SH-SY5Y (cell line): ENCODE results near the gene HOXA13.

ENCODE experiments used
- GATA2 ChIP-seq: IDR thresholded peaks from 2 replicates; pipeline ENCODE4 v1.6.1; 2011; ENCODE audit warnings: mild to moderate bottlenecking, low read depth, low read length
- GATA3 ChIP-seq: IDR thresholded peaks from 2 replicates; pipeline ENCODE4 v1.6.1; 2011; ENCODE audit warnings: low read depth, mild to moderate bottlenecking, low read length, moderate library complexity

DNA sequence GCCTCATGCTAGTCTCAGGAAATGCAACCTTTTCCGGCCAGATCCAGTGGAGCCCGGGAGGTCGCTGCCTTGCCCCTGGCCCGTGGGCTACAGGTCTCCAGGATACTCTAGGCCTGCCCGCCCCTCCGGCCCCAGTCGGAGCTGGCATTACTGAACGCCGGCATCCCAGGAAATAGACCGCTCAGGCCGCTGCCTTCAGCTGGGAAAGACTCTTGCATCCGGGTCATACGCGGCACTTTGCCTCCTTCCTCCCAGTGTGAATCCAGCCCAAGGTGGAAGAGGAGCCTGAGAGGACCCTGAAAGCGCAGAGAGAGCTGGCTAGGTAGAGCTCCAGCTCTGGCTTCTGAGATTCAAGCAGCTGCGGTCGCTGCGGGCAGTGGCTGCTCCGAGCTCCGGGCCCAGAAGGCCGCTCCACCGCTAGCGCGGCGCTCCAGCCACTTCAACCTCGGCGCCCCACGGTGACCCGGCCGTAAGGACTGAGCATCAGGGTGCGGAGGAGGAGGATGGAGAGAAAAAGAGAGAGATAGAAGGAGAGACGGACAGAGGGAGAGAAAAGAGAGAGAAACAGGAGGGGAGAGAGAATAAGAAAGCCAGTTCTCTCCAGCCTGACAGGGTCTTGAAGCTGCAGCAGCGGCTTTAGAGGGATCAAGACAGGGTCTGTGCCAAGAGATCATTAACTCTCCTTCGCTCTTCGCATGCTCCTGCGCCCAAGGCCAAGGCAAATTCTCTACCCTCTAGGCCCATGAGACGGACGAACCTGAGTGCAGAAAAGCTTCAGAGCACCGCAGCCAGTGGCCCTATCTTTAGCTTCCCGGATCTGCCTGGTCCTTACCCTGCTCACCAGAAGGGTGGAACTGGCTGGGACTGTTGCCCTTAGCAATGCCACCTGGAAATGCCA is 24.0 kb downstream of the HOXA13 start:
- TF ChIP-seq GATA2 (no peak), GATA3 (no peak)
